ENCODE results near the gene COPZ1.

- TF ChIP-seq, protein P1, sequence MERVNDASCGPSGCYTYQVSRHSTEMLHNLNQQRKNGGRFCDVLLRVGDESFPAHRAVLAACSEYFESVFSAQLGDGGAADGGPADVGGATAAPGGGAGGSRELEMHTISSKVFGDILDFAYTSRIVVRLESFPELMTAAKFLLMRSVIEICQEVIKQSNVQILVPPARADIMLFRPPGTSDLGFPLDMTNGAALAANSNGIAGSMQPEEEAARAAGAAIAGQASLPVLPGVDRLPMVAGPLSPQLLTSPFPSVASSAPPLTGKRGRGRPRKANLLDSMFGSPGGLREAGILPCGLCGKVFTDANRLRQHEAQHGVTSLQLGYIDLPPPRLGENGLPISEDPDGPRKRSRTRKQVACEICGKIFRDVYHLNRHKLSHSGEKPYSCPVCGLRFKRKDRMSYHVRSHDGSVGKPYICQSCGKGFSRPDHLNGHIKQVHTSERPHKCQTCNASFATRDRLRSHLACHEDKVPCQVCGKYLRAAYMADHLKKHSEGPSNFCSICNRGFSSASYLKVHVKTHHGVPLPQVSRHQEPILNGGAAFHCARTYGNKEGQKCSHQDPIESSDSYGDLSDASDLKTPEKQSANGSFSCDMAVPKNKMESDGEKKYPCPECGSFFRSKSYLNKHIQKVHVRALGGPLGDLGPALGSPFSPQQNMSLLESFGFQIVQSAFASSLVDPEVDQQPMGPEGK (CRISPR knock-in tag; IDR thresholded peaks at IDR 0.05; ENCODE audit: borderline replicate concordance) = no peak
- no peak for TF ChIP-seq GLIS3 (CRISPR knock-in tag; IDR thresholded peaks at IDR 0.05)
- no peak for TF ChIP-seq POU6F1 (CRISPR knock-in tag; IDR thresholded peaks at IDR 0.05; ENCODE audit: borderline replicate concordance, low read depth)
- no peak for TF ChIP-seq ARNTL (CRISPR knock-in tag; IDR thresholded peaks at IDR 0.05; ENCODE audit: borderline replicate concordance, low read depth)
- no peak for TF ChIP-seq ZFP3 (CRISPR knock-in tag; IDR thresholded peaks at IDR 0.05)
- no peak for TF ChIP-seq TCF4 (CRISPR knock-in tag; IDR thresholded peaks at IDR 0.05; ENCODE audit: borderline replicate concordance)
- no peak for TF ChIP-seq CSRNP3 (CRISPR knock-in tag; IDR thresholded peaks at IDR 0.05)
- TF ChIP-seq SNAI2 (CRISPR knock-in tag; IDR thresholded peaks at IDR 0.05) = no peak
- no peak for TF ChIP-seq OSR1 (CRISPR knock-in tag; IDR thresholded peaks at IDR 0.05)
Measured at GRCh38 chr12:54397157-54397556, 72.2 kb downstream of the COPZ1 start.

Measured in SK-N-SH treated with all-trans-retinoic acid at 6 μM for 48 hours (cell line).